ENCODE measurements around the gene ZDHHC14. TPM values are rescaled to one million over a fixed set of nuclear protein-coding genes. Genes with fewer than 3 reads are reported as not detected.

The ZDHHC14 gene
- total and polyA plus RNA-seq, 7 donors = 2.4 to 12.6 (median 9.6) TPM

DNA sequence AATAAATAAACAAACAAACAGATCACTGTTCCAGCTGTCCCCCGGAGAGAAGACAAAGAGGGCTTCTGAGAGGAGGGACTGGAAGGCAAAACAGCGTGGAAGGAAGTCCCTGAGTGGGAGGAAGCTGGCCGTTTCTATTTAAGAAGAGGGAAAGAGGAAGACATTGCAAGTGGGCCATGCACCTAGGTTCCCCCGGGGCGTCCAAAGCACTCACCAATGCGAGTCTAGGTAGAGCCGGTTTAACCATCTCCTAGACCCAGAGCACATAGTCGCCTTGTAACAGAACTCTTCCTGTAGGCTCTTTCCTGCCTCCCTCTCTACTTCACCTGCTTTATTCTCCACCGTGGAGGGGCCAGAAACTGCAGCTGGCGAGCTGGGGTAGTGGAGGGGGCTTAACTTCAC is 158.4 kb downstream of the ZDHHC14 start:
- no peak for TF ChIP-seq POLR2A (IDR thresholded peaks at IDR 0.05)
- no peak for TF ChIP-seq POLR2AphosphoS5 (IDR thresholded peaks at IDR 0.05)
- TF ChIP-seq EP300 (IDR thresholded peaks at IDR 0.05) = no peak
- no peak for TF ChIP-seq CTCF (IDR thresholded peaks at IDR 0.05)
- H3K27ac ChIP-seq = no peak overlapping the region
- DNase-seq = no peak
- H3K27me3 ChIP-seq = no peaks in the 10 kb centered on the region
- H3K9me3 ChIP-seq = no peaks in the 10 kb centered on the region
- WGBS, 2 donors = 53 to 56% methylated on average over 10 of the region's 10 CpGs
- peaks cover 0 to 25% (median 21%) of the 10 kb centered on the region in 4 donors for H3K4me1 ChIP-seq
- no peak overlapping the region for H3K4me3 ChIP-seq
- H3K36me3 ChIP-seq = no peaks in the 10 kb centered on the region
- intact Hi-C loops (cut with DNase I) = no loop called here

DNA sequence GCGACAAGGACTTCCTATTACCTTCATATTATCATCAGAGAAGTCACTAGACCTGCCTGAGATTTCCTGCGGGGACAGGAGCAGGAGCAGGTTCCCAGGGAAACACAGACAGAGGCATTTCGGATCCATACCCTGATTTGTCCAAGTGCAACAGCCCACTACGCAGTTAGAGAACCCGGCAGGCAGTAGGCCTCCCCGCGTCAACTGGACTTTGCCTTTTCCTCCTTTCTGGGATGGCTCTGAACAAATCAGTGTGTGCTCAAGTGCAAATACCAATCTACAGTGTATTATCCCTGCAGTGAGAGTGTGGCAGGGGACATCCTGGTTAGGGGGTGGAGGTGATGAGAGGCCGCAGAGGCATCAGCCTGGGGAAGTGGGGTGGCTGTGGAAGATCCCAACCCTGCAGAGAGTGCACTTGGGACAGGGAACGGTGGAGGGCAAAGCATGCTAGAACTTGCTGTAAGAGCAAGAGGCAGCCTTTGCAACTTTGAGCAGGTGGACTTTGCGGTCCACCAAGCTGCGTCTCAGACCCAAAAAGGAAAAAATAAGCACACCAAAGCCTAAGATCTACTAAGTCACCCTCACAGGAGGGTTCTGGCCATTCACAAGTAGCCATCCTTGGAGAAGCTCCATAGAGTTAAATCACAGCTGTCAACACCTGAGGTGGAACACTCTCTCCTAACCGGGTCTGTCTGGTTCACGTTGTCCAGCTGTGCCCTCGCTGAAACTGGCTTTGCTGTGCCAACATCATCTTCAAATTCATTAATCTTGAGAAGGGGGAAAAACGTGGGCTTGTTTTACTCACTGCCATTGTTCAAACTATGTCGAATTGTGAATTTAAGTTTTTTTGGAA is 159.1 kb downstream of the ZDHHC14 start:
- no peaks in the 10 kb centered on the region for H3K36me3 ChIP-seq
- no peaks in the 10 kb centered on the region for H3K27me3 ChIP-seq
- WGBS, 2 donors = 44 to 79% methylated on average over 16 of the region's 16 CpGs
- no peak for TF ChIP-seq POLR2A (IDR thresholded peaks at IDR 0.05)
- TF ChIP-seq POLR2AphosphoS5 (IDR thresholded peaks at IDR 0.05) = no peak
- no peak for TF ChIP-seq CTCF (IDR thresholded peaks at IDR 0.05)
- TF ChIP-seq EP300 (IDR thresholded peaks at IDR 0.05) = no peak
- H3K4me1 ChIP-seq = peaks cover 0 to 22% (median 18%) of the 10 kb centered on the region in 4 donors
- intact Hi-C loops (cut with DNase I) = no loop called here
- H3K27ac ChIP-seq = no peak overlapping the region
- no peak for DNase-seq
- no peak overlapping the region for H3K4me3 ChIP-seq
- H3K9me3 ChIP-seq = no peaks in the 10 kb centered on the region

GRCh38 chr6:157541618-157542413 is 160.8 kb downstream of the ZDHHC14 start:
- intact Hi-C loops (cut with DNase I) = no loop called here
- Histone ChIP-seq H3K27me3 (no peaks in the 10 kb centered on the region), H3K4me1 (peaks cover 0 to 11% (median 5%) of the 10 kb centered on the region in 4 donors), H3K27ac (no peak overlapping the region), H3K9me3 (no peaks in the 10 kb centered on the region), H3K4me3 (no peak overlapping the region), H3K36me3 (no peaks in the 10 kb centered on the region)
- whole genome bisulfite sequencing, 2 donors = 71 to 82% methylated on average over 13 of the region's 13 CpGs
- DNase-seq = no peak
- TF ChIP-seq POLR2A (IDR thresholded peaks at IDR 0.05) (no peak), POLR2AphosphoS5 (IDR thresholded peaks at IDR 0.05) (no peak), CTCF (IDR thresholded peaks at IDR 0.05) (no peak), EP300 (IDR thresholded peaks at IDR 0.05) (no peak)

- TF ChIP-seq EP300 (IDR thresholded peaks at IDR 0.05) = no peak
- TF ChIP-seq CTCF (IDR thresholded peaks at IDR 0.05) = no peak
- no peak for TF ChIP-seq POLR2AphosphoS5 (IDR thresholded peaks at IDR 0.05)
- no peak for TF ChIP-seq POLR2A (IDR thresholded peaks at IDR 0.05)
- intact Hi-C loops (cut with DNase I) = no loop called here
- H3K9me3 ChIP-seq = no peaks in the 10 kb centered on the region
- 88% methylated on average over 21 of the region's 21 CpGs for WGBS, 2 donors
- DNase-seq = no peak
- H3K4me1 ChIP-seq = peaks cover 0 to 5% (median 2%) of the 10 kb centered on the region in 4 donors
- H3K27ac ChIP-seq = no peak overlapping the region
- H3K4me3 ChIP-seq = no peak overlapping the region
- H3K36me3 ChIP-seq = no peaks in the 10 kb centered on the region
- no peaks in the 10 kb centered on the region for H3K27me3 ChIP-seq
Observed at GRCh38 chr6:157542414-157543160, 161.6 kb downstream of the ZDHHC14 start.
